Left ventricle myocardium superior (tissue), 1 donor: Measurements from ENCODE around the gene PPP1R12B. TPM values are rescaled to one million over a fixed set of nuclear protein-coding genes. Genes with fewer than 3 reads are reported as not detected.
"Not testable (repeated sequence)": the region's sequence is repeated elsewhere in the genome, so short reads cannot be mapped to it uniquely, and the experiment has no call there.

Experiments used
- ATAC-seq: fragments of 200-7000 bp; cut with Tn5 transposase; one replicate; pipeline ENCODE4 v1.9.1; 2020; ENCODE audit warnings: mild to moderate bottlenecking, moderate library complexity
- DNase-seq: peaks from one replicate; pipeline ENCODE4 v3.0.0-alpha.2; 2020
- intact Hi-C: fragments of 100-400 bp; cut with micrococcal nuclease; formaldehyde crosslinking; loops from one replicate; pipeline ENCODE4 v1.11.0; 2022
- total RNA-seq: library from RNA; stranded (reverse); fragmentation: NEBNext Ultra II Directional; extraction: Animal tissue kit (Norgen Biotek cat#: 25700); gene quantifications from one replicate; pipeline ENCODE4 v1.2.1, GENCODE V29; 2021
- donor health status: DM: no; HTN: yes; CAD: no; lungs with severe emphysema.

PPP1R12B gene
- total RNA-seq, 1 donor from 2014 or later: 667 TPM

DNA sequence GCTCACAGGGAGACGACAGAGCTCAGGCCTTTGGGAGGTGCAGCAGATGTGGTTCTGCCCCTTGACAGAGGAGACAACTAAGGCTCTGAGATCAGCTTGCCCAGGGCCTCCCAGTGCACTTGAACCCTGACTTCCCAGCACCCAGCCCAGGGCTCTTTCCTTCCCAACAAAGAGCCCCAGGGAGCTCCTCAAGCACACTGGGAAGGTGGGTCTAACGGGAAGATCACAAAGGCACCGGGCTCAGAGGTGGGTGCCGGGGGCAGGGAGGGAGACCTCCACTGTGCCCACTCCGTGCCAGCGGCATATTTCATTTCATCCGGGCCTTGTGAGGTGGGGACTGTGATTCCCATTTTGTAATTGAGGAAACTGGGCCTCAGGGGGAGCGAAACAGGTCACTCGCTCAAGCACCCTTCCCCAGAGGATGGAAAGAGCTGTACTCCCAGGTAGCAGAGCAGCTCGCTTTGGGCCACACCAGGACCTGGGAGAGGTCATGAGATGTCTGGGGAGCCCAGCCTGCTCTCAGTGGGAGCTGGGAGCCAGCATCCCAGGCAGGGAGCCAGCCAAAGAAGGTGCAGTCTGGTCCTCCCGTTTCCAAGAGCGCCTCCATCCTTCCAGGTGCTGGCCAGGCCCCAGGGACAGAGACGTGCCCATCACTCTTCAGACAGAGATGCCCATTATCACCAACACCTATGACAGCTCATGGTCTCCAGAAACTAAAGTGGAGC is 279.5 kb downstream of the PPP1R12B start:
- ATAC-seq (no peak), DNase-seq (no peak)
- intact Hi-C loops: no loop called here

DNA sequence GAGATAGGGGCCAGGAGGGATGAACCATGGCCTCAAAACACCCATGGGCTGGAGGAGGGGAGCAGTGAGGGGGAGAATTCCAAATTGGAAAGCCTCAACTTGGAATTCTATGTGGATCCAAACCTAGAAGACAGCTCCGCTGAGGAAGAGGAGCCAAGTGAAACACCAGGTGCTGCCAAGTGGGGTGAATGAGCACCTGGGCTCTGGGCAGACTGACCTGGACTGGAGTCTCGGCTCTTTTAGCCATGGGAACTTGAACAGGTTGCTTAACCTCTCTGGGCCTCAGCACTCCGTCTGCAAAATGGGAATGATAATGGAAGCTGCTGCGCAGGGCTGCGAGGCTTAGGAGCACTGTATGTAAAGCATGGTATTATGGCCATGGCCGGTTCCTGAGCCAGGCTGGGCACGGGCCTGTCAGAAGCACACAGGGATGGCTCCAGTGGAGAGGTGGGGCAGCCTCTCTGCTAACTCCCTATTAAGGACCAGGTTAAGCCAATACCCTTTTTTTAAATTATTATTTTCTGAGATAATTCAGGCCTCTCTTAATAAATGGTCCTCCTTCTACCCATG is 280.2 kb downstream of the PPP1R12B start:
- intact Hi-C loops: no loop called here
- DNase-seq (no peak), ATAC-seq (no peak)

DNA sequence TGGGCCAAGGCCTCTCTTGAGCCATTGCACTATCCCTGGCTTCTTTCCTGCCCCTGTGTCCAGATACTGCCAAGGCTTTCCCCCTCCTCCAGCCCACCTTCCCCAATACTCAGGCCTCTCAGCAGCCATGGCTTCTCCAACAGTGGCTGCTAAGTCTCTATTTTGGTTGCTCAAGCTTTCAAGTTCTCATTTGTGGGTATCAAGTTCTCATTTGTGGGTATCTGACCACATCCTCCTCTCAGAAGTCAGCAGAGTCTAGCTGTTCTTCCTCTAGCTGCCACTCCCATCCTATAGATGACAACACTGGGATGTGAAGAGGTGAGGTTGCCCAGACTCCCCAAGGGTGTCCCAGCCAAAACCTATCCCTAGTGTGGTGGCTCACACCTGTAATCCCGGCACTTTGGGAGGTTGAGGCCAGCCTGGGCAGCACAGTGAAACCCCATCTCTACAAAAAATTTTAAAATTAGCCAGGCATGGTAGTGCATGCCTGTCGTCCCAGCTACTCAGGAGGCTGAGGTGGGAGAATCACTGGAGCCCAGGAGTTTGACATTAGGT is 280.8 kb downstream of the PPP1R12B start:
- ATAC-seq, intact Hi-C loops, DNase-seq: not testable (repeated sequence)

GRCh38 chr1:202630096-202630495 is 281.6 kb downstream of the PPP1R12B start:
- DNase-seq, ATAC-seq, intact Hi-C loops: not testable (repeated sequence)

DNA sequence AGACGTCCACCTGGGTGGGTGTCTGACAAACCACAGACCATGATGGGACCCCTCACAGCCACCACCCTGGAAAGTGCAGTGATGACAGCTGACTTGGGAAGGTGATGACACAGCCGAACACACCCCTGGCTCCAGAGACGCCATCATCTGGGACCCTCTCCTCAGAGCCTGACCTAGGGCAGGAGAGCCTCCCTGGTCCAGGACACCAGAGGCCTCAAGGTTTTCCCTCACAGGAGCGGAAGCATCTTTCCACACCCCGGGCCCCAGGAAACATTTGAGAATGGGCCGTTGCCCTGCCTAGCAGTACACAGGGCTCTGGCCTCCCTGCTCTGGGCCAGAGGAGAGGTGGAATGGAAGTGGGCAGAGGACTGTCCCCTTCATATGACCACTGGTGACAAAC is 282.0 kb downstream of the PPP1R12B start:
- ATAC-seq (no peak), DNase-seq (no peak)
- intact Hi-C loops: no loop called here

GRCh38 chr1:202631076-202631923 is 282.8 kb downstream of the PPP1R12B start:
- ATAC-seq (no peak), DNase-seq (no peak)
- intact Hi-C loops: no loop called here

- intact Hi-C loops: no loop called here
- DNase-seq (no peak), ATAC-seq (no peak)
Measured at GRCh38 chr1:202632241-202632640, 283.7 kb downstream of the PPP1R12B start.

GRCh38 chr1:202636171-202636570 is 287.7 kb downstream of the PPP1R12B start:
- DNase-seq, ATAC-seq, intact Hi-C loops: not testable (repeated sequence)

DNA sequence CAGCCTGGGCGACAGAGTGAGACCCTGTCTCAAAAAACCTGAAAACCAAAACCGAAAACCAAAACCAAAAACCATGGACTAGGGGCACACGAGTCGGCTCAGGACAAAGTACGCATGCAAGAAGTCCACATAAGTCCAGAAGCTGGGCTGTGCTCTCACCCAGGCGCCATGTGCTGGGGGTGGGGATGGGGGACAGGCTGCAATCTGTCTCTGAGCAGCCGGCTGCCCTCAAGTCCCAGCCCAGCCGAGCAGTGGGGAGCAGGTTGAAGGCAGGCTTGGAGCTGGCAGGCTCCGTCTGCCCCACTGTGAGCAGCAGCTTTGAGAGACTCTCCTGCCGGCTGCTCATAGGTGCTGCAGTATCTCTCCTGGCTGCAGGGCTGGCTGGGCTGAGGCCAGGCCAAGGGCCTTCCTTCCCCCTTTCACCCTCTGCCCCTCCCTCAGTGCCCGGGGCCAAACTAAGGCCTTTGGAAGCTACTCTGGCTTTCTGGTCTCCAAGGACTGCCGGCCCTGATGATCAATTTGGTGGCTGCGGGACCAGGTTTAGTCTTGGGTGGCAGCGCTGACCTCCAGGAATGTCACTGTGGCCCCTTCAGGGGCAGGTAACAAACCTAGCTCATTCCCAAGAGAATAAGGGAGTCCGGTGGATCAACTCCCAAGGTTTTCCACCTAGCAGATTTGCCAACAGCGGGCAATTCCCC is 289.0 kb downstream of the PPP1R12B start:
- ATAC-seq: peak; percentile 62

GRCh38 chr1:202638019-202638700 is 289.7 kb downstream of the PPP1R12B start:
- ATAC-seq (no peak), DNase-seq (no peak)
- intact Hi-C loops: no loop called here

More for the DNA sequence above, 289.0 kb downstream of the PPP1R12B start:
- DNase-seq, intact Hi-C loops: not testable (repeated sequence)

DNA sequence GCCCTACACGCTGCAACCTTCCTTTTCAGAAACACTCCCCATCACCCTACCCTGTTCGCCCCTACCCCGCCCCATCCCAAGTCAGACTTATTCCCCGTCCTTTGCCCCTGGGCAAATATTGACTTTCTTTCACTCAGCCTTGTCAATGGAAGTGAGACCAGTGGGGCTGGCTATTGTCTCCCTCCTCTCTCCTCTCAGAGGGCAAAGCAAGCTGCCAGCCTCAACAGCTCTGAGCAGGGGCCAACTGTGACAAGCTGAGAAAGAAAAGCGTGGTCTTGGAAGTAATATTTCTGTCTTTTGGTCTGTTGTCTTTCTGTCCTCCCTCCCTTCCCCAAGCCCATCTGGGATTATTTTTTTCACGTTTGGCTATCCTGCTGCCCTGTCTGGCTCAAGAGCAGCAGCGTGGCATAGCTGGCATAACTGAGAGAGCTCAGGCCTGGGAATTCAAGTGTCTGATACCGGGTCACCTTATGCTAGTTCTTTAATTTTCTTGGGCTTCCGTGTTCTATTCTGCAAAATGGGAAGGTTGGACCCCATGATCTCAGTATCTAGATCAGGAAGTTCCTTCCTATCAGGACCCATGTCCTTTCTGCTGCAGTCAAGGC is 290.3 kb downstream of the PPP1R12B start:
- DNase-seq, intact Hi-C loops: not testable (repeated sequence)
- peak; percentile 62 for ATAC-seq

DNA sequence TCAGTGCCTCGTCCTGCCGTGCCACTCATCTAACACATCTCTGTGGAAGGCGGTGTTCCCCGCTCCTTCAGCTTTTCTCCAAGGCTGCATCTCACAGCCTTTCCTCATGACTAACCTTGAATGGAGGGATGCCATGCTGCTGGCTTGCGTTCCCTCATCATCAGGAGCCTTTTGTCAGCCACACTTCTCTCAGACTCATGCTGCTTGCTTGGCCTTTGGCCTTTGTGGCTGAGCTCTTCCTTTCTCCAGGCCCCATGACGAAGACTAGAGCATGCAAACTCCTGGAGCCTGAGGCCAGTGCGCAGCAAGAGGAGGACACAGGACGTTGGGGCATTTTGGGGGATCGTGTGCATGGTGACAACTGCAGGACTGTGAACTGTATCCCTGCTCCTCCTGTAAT is 291.0 kb downstream of the PPP1R12B start:
- ATAC-seq: no peak
- intact Hi-C loops: no loop called here
- no peak for DNase-seq

- ATAC-seq (no peak), DNase-seq (no peak)
- intact Hi-C loops: no loop called here
Measured at GRCh38 chr1:202642212-202642611, 293.7 kb downstream of the PPP1R12B start.

Other genes starting within 250 kb of the PPP1R12B start
- 0.07 TPM for gene GPR37L1, start 225.8 kb upstream of the PPP1R12B start, total RNA-seq
- 65.1 TPM for gene ARL8A, start 204.0 kb upstream of the PPP1R12B start, total RNA-seq
- 0.92 TPM for gene PTPN7, start 188.1 kb upstream of the PPP1R12B start, total RNA-seq
- 2.9 TPM for gene LGR6, start 154.9 kb upstream of the PPP1R12B start, total RNA-seq
- 13.0 TPM for gene UBE2T, start 6.8 kb upstream of the PPP1R12B start, total RNA-seq